ENCODE data around the gene RNASE4.

GRCh38 chr14:20733684-20734429, 49.5 kb downstream of the RNASE4 start:
- no peak for TF ChIP-seq CTCF (IDR thresholded peaks at IDR 0.05)
- no peak for TF ChIP-seq POLR2AphosphoS5 (IDR thresholded peaks at IDR 0.05)
- no peak for TF ChIP-seq POLR2A (IDR thresholded peaks at IDR 0.05)

All from prostate gland (tissue), 2 donors.